DND-41 (cell line): ENCODE results near the gene SRP19.
A peak's percentile ranks its signal among the peaks of the same experiment; 100 is the strongest.

ENCODE experiments used
- ATAC-seq: fragments of 200-7000 bp; cut with Tn5 transposase; 3 replicates; pipeline ENCODE4 v1.9.1; 2021; ENCODE audit warnings: low read depth; ENCODE audit not compliant: insufficient read depth
- DNase-seq: peaks from one replicate; pipeline ENCODE4 v3.0.0-alpha.2; 2020
- H2AFZ ChIP-seq: 2 replicates; pipeline ENCODE4 v1.6.0; 2012; ENCODE audit warnings: low read depth, low read length
- H3K27ac ChIP-seq: 2 replicates; pipeline ENCODE4 v1.5.1; 2012; ENCODE audit warnings: low read length, inconsistent platforms
- H3K27me3 ChIP-seq: fragments of 200-600 bp; sonication (generic); 2 replicates; pipeline ENCODE4 v1.6.0; 2012; ENCODE audit warnings: low read length, mild to moderate bottlenecking, inconsistent platforms; ENCODE audit not compliant: insufficient read depth, poor library complexity
- H3K36me3 ChIP-seq: 2 replicates; pipeline ENCODE4 v1.5.1; 2012; ENCODE audit warnings: low read length, inconsistent platforms; ENCODE audit not compliant: insufficient read depth
- H3K4me1 ChIP-seq: 2 replicates; pipeline ENCODE4 v1.5.1; 2012; ENCODE audit warnings: mild to moderate bottlenecking, low read length; ENCODE audit not compliant: insufficient read depth
- H3K4me2 ChIP-seq: 2 replicates; pipeline ENCODE4 v1.6.0; 2012; ENCODE audit warnings: mild to moderate bottlenecking, moderate library complexity, low read length, inconsistent platforms; ENCODE audit not compliant: insufficient read depth
- H3K4me3 ChIP-seq, 2 experiments: fragments of 200-600 bp in 1 of 2; shearing (Covaris generic) in 1 of 2; 2 replicates each; pipeline ENCODE4 v1.5.1; 2012 to 2016; ENCODE audit warnings: inconsistent platforms in 2 of 2, low read length in 2 of 2, mild to moderate bottlenecking in 2 of 2, low read depth in 1 of 2, moderate library complexity in 1 of 2
- H3K79me2 ChIP-seq: 2 replicates; pipeline ENCODE4 v1.6.0; 2012; ENCODE audit warnings: low read length, inconsistent platforms; ENCODE audit not compliant: insufficient read depth
- H3K9ac ChIP-seq: 2 replicates; pipeline ENCODE4 v1.6.0; 2012; ENCODE audit warnings: low read depth, mild to moderate bottlenecking, inconsistent platforms, low read length, moderate library complexity
- H3K9me3 ChIP-seq: 2 replicates; pipeline ENCODE4 v1.5.1; 2012; ENCODE audit warnings: low read length, moderate library complexity, mild to moderate bottlenecking, inconsistent platforms; ENCODE audit not compliant: insufficient read depth, severe bottlenecking
- H4K20me1 ChIP-seq: 2 replicates; pipeline ENCODE4 v1.6.0; 2012; ENCODE audit warnings: low read length; ENCODE audit not compliant: insufficient read depth
- CTCF ChIP-seq: IDR thresholded peaks from 2 replicates; pipeline ENCODE4 v1.5.1; 2012; ENCODE audit warnings: borderline replicate concordance, low read length, moderate library complexity, mild to moderate bottlenecking; ENCODE audit not compliant: poor library complexity, severe bottlenecking; ENCODE audit errors: extremely low read depth
- EZH2 ChIP-seq: IDR thresholded peaks from 3 replicates; pipeline ENCODE4 v1.6.1; 2012; ENCODE audit warnings: borderline replicate concordance, low read depth, mild to moderate bottlenecking, moderate library complexity, low read length, inconsistent platforms; ENCODE audit not compliant: severe bottlenecking

Gene SRP19

DNA sequence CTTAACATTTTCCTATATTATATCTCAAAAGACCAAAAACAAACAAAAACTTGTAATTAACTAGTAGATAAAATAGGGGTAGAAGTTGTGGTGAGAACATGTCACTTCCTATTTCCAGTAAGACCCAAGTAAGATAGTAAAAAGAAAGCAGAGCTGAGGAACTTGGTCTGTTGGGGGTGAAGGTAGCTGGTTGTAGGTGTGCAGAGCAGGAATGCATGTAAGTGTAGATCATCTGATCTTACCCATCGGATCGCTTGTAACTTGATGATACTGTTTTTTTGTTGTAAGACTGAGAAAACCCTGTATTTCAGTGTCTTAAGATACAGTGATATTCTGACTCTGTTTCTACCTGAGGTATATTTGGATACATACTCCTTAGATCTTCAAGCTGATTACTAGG is 5.7 kb downstream of the SRP19 start:
- H4K20me1 ChIP-seq = peaks cover 25% of the 10 kb centered on the region; the same call in 1 of the 2 replicates

DNA sequence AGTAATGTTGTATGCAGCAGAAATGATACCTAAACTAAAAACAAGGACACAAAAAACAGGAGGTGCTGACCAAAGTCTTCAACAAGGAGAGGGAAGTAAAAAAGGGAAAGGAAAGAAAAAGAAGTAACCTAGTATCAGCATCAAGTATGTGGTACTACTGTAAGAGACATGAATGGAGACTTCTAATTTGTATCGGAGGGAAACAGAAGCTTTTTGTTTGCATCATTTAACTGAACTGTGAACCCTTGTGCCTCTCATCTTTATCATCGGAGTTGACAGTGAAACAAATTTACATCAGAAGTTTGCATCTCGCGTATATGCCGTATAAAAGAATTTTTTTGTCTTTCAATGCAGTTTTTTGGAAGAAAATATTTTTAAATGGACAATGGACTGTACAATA is 6.3 kb downstream of the SRP19 start:
- Histone ChIP-seq H2AFZ (no peak overlapping the region), H3K27ac (no peak overlapping the region), H3K9me3 (no peaks in the 10 kb centered on the region), H3K36me3 (peaks cover 82% of the 10 kb centered on the region), H3K27me3 (no peaks in the 10 kb centered on the region), H3K4me3 (no peak overlapping the region), H3K4me1 (peaks cover 17% of the 10 kb centered on the region), H4K20me1 (peaks cover 19% of the 10 kb centered on the region; the same call in 1 of the 2 replicates), H3K79me2 (peaks cover 50% of the 10 kb centered on the region), H3K9ac (no peak overlapping the region), H3K4me2 (no peak overlapping the region)
- no peak for TF ChIP-seq CTCF
- TF ChIP-seq EZH2 = no peak
- DNase-seq (no peak), ATAC-seq (no peak)

More for the DNA sequence above, 5.7 kb downstream of the SRP19 start:
- Histone ChIP-seq H3K9ac (no peak overlapping the region), H2AFZ (no peak overlapping the region), H3K4me1 (peaks cover 23% of the 10 kb centered on the region), H3K36me3 (peaks cover 84% of the 10 kb centered on the region), H3K4me3 (no peak overlapping the region), H3K27ac (no peak overlapping the region), H3K79me2 (peaks cover 56% of the 10 kb centered on the region), H3K9me3 (no peaks in the 10 kb centered on the region), H3K4me2 (no peak overlapping the region), H3K27me3 (no peaks in the 10 kb centered on the region)
- no peak for ATAC-seq
- TF ChIP-seq EZH2 (no peak), CTCF (no peak)
- no peak for DNase-seq

GRCh38 chr5:112869948-112870347 is 8.9 kb downstream of the SRP19 start:
- no peak overlapping the region for H3K9ac ChIP-seq
- peaks cover 76% of the 10 kb centered on the region for H3K36me3 ChIP-seq
- DNase-seq (no peak), ATAC-seq (peak; percentile 51; the same call in 2 of the 3 replicates)
- H4K20me1 ChIP-seq = peaks cover 2% of the 10 kb centered on the region; the same call in 1 of the 2 replicates
- H3K4me1 ChIP-seq = no peaks in the 10 kb centered on the region; the same call in 1 of the 2 replicates
- H3K79me2 ChIP-seq = peaks cover 29% of the 10 kb centered on the region
- TF ChIP-seq CTCF (no peak), EZH2 (no peak)
- no peaks in the 10 kb centered on the region for H3K27me3 ChIP-seq
- H3K4me2 ChIP-seq = no peak overlapping the region
- H3K9me3 ChIP-seq = no peaks in the 10 kb centered on the region
- no peak overlapping the region for H3K27ac ChIP-seq
- H3K4me3 ChIP-seq = no peak overlapping the region
- no peak overlapping the region for H2AFZ ChIP-seq
